Measurements from ENCODE around the gene FZR1. TPM values are rescaled to one million over a fixed set of nuclear protein-coding genes. Genes with fewer than 3 reads are reported as not detected.

Gene FZR1
- 10 to 100 TPM; 32.2 to 64.9 TPM for total RNA-seq

DNA sequence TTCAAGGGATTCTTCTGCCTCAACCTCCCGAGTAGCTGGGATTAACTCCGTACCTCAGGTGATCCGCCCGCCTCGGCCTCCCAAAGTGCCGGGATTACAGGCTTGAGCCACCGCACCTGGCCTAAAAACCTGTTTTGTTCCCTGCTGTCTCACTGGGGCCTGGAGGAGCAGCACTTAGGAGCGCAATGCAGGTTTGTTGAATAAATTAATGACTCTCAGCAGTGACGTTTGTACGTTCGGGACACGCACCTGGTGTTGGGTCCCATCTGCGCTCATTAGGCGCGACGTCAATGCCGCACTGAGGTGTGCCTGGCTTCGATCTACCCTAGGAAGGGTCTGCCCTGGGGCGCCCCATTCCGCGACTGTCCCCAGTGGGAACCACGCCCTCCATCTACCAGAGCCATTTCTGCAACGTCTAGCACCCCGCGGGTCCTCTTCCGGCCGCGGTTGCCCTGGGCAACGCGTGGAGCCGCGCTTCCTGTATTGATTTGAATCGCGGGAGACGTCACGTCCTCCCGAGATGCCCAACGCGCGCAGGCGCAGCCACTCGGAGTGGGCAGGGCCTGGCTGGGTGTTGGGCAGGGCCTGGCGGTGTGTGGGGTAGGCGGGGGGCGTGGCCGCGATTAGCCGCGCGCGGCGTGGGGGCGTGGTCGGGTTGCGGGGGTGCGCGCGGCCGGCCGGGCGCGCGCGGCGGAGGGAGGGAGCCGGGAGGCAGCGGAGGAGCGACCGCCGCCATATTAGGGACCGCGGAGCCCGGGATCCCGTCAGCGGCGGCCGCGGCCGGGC lies at the start of gene FZR1:
Gene FZR1, plus strand, starts transcription at position 714 of the 786 bp plus-strand sequence. CDS start 16,679 bp downstream, outside the sequence.
- peak; percentile 98 for DNase-seq (ENCODE audit: low spot score)
- H3K4me1 ChIP-seq (replicated peaks), result no peaks in the 10 kb centered on the region
- intact Hi-C loops (cut with DNase I), result loop anchor here (10.0 kb wide), 1 partner anchor 69 kb away; the partner anchor contains the start of gene HMG20B
- H3K27ac ChIP-seq, result peak within 1 kb of the TSS; percentile 74
- no peaks in the 10 kb centered on the region for H3K9me3 ChIP-seq
- TF ChIP-seq POLR2AphosphoS5 (IDR thresholded peaks at IDR 0.05) (peak; percentile 99), POLR2A (IDR thresholded peaks at IDR 0.05) (peak; percentile 72)
- TF ChIP-seq, protein P1, sequence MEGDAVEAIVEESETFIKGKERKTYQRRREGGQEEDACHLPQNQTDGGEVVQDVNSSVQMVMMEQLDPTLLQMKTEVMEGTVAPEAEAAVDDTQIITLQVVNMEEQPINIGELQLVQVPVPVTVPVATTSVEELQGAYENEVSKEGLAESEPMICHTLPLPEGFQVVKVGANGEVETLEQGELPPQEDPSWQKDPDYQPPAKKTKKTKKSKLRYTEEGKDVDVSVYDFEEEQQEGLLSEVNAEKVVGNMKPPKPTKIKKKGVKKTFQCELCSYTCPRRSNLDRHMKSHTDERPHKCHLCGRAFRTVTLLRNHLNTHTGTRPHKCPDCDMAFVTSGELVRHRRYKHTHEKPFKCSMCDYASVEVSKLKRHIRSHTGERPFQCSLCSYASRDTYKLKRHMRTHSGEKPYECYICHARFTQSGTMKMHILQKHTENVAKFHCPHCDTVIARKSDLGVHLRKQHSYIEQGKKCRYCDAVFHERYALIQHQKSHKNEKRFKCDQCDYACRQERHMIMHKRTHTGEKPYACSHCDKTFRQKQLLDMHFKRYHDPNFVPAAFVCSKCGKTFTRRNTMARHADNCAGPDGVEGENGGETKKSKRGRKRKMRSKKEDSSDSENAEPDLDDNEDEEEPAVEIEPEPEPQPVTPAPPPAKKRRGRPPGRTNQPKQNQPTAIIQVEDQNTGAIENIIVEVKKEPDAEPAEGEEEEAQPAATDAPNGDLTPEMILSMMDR (IDR thresholded peaks at IDR 0.05), result peak in 2 of 4 experiments; percentile 6 to 12
- H3K27me3 ChIP-seq (replicated peaks; ENCODE audit: insufficient read depth), result no peaks in the 10 kb centered on the region
- under 1% methylated on average over 73 of the region's 79 CpGs for WGBS
- peak within 1 kb of the TSS; percentile 76 to 98 for H3K4me3 ChIP-seq
- H3K36me3 ChIP-seq, result no peaks in the 10 kb centered on the region

- no peak overlapping the region for H3K4me3 ChIP-seq
- WGBS, result 72% methylated on average over 17 of the region's 18 CpGs
- intact Hi-C loops (cut with DNase I), result no loop called here
- H3K36me3 ChIP-seq, result peaks cover 21 to 26% of the 10 kb centered on the region in 2 donors
- H3K4me1 ChIP-seq (replicated peaks), result no peaks in the 10 kb centered on the region
- H3K27me3 ChIP-seq (replicated peaks; ENCODE audit: insufficient read depth), result no peaks in the 10 kb centered on the region
- no peaks in the 10 kb centered on the region for H3K9me3 ChIP-seq
- TF ChIP-seq POLR2AphosphoS5 (IDR thresholded peaks at IDR 0.05) (no peak), POLR2A (IDR thresholded peaks at IDR 0.05) (no peak)
- TF ChIP-seq, protein P1 (IDR thresholded peaks at IDR 0.05), result no peak
- no peak for DNase-seq (ENCODE audit: low spot score)
- H3K27ac ChIP-seq, result peak overlapping the region; percentile 74 to 79
Observed at GRCh38 chr19:3456925-3457527, 49.1 kb upstream of the FZR1 start.

DNA sequence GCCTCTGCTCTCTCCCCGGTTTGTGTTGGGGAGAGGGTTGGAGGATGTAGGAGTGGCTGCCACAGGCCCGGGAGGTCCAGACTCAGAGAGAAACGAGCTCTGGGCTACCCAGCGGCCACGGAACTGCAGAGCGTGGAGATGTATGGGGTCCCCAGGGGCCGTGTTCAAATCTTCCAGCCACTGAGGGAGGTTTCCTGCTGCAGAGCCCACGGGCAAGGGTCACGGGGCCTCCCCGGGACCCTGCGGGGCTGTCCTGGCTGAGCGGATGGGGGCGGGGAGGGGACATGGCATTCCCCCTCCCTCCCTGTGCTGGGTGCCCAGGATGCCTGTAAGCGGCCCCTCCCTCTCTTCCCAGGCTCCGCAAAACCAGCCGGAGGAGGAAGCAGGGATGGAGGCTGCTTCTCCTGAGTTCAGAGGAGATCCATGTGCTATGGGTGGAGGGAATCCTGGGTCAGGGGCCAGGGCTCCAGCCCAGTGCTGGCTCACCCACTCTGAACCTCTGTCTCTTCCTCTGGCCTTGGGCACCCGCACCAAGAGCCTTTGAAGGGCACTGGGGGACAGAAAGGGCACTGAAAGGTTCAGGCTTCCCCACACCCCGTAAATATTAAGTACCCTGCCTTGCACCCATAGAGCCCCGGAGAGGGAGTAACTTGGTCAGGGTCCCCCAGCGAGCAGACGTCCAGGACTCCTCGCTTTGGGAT lies 48.4 kb upstream of the FZR1 start:
- no peaks in the 10 kb centered on the region for H3K27me3 ChIP-seq (replicated peaks; ENCODE audit: insufficient read depth)
- peak overlapping the region; percentile 74 to 79 for H3K27ac ChIP-seq
- intact Hi-C loops (cut with DNase I), result no loop called here
- no peaks in the 10 kb centered on the region for H3K9me3 ChIP-seq
- peaks cover 17 to 21% of the 10 kb centered on the region in 2 donors for H3K36me3 ChIP-seq
- TF ChIP-seq POLR2A (IDR thresholded peaks at IDR 0.05), result no peak
- 51% methylated on average over 22 of the region's 22 CpGs for WGBS
- no peak overlapping the region for H3K4me3 ChIP-seq
- no peaks in the 10 kb centered on the region for H3K4me1 ChIP-seq (replicated peaks)
- no peak for DNase-seq (ENCODE audit: low spot score)

DNA sequence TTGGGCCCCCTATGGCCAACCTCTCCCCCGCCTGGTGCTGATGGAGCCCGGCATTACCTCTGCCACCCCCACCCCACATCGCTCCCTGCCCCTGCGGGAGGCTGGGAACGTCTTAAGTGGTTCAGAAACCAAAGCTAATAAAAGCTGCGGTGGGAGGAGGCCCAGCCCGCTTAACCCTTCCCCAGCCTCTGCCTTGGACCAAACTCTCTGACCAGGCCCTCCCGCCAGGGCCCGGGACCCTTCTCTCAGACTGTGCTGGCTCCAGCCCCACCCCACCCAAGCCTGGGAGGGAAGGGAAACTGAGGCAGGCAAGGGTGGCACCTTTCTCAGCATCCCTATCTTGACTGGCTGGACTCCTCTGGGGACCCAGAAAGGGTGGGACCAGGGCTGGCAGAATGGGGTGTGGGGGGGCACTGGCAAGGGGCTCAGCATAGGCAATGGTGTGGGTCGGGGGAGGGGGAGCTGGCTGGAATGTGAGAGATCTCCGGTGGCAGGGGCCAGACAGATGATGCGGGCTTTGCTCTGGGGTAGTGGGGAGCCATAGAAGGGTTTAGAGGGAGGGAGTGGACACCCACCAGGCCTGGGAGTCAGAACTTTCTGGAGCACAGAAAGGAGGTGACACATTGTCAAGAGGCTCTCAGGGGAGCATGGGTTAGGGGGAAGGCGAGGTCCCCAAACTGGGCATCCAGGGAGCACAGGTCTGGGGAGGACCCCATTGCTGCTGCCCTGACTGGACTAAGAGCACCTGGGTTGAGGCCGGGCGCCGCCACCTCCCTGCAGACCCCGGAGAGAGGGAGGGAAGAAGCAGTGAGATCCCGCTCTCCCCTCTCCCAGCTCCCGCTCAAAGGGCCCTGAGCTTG lies 47.7 kb upstream of the FZR1 start:
- 49% methylated on average over 19 of the region's 19 CpGs for WGBS
- H3K4me1 ChIP-seq (replicated peaks), result no peaks in the 10 kb centered on the region
- DNase-seq (ENCODE audit: low spot score), result no peak
- H3K27ac ChIP-seq, result peak overlapping the region; percentile 74 to 79
- intact Hi-C loops (cut with DNase I), result no loop called here
- H3K9me3 ChIP-seq, result no peaks in the 10 kb centered on the region
- no peaks in the 10 kb centered on the region for H3K27me3 ChIP-seq (replicated peaks; ENCODE audit: insufficient read depth)
- H3K4me3 ChIP-seq, result no peak overlapping the region
- peaks cover 15 to 16% of the 10 kb centered on the region in 2 donors for H3K36me3 ChIP-seq
- TF ChIP-seq, protein P1 (IDR thresholded peaks at IDR 0.05), result no peak
- no peak for TF ChIP-seq POLR2A (IDR thresholded peaks at IDR 0.05)
- no peak for TF ChIP-seq POLR2AphosphoS5 (IDR thresholded peaks at IDR 0.05)

Measured in prostate gland (tissue), 2 donors.